Measurements from ENCODE around the gene SP3. TPM values are rescaled to one million over a fixed set of nuclear protein-coding genes. Genes with fewer than 3 reads are reported as not detected.

SP3 gene
- total RNA-seq, 1 experiment from 2014 or later, result 80.2 TPM

GRCh38 chr2:173874894-173875237, 90.3 kb downstream of the SP3 start:
- intact Hi-C loops (cut with micrococcal nuclease; ENCODE audit: unreplicated experiment), result no loop called here
- ChIA-PET POLR2A (interaction anchor here (0.6 kb wide), 1 partner anchor 97 kb away, joined by 3 read pairs; no protein-coding TSS in a partner anchor), CTCF (no interaction called here)

GRCh38 chr2:173874003-173874893, 90.9 kb downstream of the SP3 start:
- Histone ChIP-seq H3K36me3 (ENCODE audit: control insufficient read depth, insufficient read depth, low read length) (no peaks in the 10 kb centered on the region), H3K9me3 (ENCODE audit: control insufficient read depth, insufficient read depth, low read depth, low read length) (no peaks in the 10 kb centered on the region), H3K27me3 (ENCODE audit: control insufficient read depth, insufficient read depth, low read length) (no peaks in the 10 kb centered on the region), H3K4me1 (ENCODE audit: control insufficient read depth, insufficient read depth, low read length) (no peaks in the 10 kb centered on the region), H3K27ac (ENCODE audit: low read length) (no peak overlapping the region), H3K4me3 (ENCODE audit: low read depth in 2 of 2, low read length in 2 of 2) (no peak overlapping the region)
- TF ChIP-seq POLR2AphosphoS5 (IDR thresholded peaks at IDR 0.05; ENCODE audit: low read depth, low read length), result no peak
- no peak for DNase-seq (ENCODE audit: low read depth, low spot score)
- in situ Hi-C loops (cut with HindIII; ENCODE audit: low pct_unique_long_range_greater_than_20kb, low sequenced_read_pairs), result no loop called here
- ChIA-PET POLR2A (interaction anchor here (0.6 kb wide), 1 partner anchor 96 kb away, joined by 3 read pairs; no protein-coding TSS in a partner anchor), CTCF (no interaction called here)
- BruUV-seq (replicated peaks), result no TSS peak
- intact Hi-C loops (cut with micrococcal nuclease; ENCODE audit: unreplicated experiment), result no loop called here
- ATAC-seq, result no peak

More at GRCh38 chr2:173874894-173875237, 90.3 kb downstream of the SP3 start:
- Histone ChIP-seq H3K4me3 (ENCODE audit: low read depth in 2 of 2, low read length in 2 of 2) (no peak overlapping the region), H3K27me3 (ENCODE audit: control insufficient read depth, insufficient read depth, low read length) (no peaks in the 10 kb centered on the region), H3K36me3 (ENCODE audit: control insufficient read depth, insufficient read depth, low read length) (no peaks in the 10 kb centered on the region), H3K9me3 (ENCODE audit: control insufficient read depth, insufficient read depth, low read depth, low read length) (no peaks in the 10 kb centered on the region), H3K27ac (ENCODE audit: low read length) (no peak overlapping the region), H3K4me1 (ENCODE audit: control insufficient read depth, insufficient read depth, low read length) (no peaks in the 10 kb centered on the region)
- TF ChIP-seq POLR2AphosphoS5 (IDR thresholded peaks at IDR 0.05; ENCODE audit: low read depth, low read length), result no peak
- TF ChIP-seq, protein P1, sequence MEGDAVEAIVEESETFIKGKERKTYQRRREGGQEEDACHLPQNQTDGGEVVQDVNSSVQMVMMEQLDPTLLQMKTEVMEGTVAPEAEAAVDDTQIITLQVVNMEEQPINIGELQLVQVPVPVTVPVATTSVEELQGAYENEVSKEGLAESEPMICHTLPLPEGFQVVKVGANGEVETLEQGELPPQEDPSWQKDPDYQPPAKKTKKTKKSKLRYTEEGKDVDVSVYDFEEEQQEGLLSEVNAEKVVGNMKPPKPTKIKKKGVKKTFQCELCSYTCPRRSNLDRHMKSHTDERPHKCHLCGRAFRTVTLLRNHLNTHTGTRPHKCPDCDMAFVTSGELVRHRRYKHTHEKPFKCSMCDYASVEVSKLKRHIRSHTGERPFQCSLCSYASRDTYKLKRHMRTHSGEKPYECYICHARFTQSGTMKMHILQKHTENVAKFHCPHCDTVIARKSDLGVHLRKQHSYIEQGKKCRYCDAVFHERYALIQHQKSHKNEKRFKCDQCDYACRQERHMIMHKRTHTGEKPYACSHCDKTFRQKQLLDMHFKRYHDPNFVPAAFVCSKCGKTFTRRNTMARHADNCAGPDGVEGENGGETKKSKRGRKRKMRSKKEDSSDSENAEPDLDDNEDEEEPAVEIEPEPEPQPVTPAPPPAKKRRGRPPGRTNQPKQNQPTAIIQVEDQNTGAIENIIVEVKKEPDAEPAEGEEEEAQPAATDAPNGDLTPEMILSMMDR (IDR thresholded peaks at IDR 0.05), result no peak
- TF ChIP-seq TCF7L2 (IDR thresholded peaks at IDR 0.05; ENCODE audit: low read depth, low read length), result no peak
- TF ChIP-seq SIN3A (IDR thresholded peaks at IDR 0.05; ENCODE audit: borderline replicate concordance, insufficient read depth, low read depth, low read length), result no peak
- TF ChIP-seq, protein P2, sequence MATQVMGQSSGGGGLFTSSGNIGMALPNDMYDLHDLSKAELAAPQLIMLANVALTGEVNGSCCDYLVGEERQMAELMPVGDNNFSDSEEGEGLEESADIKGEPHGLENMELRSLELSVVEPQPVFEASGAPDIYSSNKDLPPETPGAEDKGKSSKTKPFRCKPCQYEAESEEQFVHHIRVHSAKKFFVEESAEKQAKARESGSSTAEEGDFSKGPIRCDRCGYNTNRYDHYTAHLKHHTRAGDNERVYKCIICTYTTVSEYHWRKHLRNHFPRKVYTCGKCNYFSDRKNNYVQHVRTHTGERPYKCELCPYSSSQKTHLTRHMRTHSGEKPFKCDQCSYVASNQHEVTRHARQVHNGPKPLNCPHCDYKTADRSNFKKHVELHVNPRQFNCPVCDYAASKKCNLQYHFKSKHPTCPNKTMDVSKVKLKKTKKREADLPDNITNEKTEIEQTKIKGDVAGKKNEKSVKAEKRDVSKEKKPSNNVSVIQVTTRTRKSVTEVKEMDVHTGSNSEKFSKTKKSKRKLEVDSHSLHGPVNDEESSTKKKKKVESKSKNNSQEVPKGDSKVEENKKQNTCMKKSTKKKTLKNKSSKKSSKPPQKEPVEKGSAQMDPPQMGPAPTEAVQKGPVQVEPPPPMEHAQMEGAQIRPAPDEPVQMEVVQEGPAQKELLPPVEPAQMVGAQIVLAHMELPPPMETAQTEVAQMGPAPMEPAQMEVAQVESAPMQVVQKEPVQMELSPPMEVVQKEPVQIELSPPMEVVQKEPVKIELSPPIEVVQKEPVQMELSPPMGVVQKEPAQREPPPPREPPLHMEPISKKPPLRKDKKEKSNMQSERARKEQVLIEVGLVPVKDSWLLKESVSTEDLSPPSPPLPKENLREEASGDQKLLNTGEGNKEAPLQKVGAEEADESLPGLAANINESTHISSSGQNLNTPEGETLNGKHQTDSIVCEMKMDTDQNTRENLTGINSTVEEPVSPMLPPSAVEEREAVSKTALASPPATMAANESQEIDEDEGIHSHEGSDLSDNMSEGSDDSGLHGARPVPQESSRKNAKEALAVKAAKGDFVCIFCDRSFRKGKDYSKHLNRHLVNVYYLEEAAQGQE (IDR thresholded peaks at IDR 0.05; ENCODE audit: insufficient read depth in 1 of 2, low read depth in 2 of 2, low read length in 1 of 2), result no peak
- no TSS peak for BruUV-seq (replicated peaks)
- ATAC-seq, result no peak
- in situ Hi-C loops (cut with HindIII; ENCODE audit: low pct_unique_long_range_greater_than_20kb, low sequenced_read_pairs), result no loop called here
- DNase-seq (ENCODE audit: low read depth, low spot score), result no peak

DNA sequence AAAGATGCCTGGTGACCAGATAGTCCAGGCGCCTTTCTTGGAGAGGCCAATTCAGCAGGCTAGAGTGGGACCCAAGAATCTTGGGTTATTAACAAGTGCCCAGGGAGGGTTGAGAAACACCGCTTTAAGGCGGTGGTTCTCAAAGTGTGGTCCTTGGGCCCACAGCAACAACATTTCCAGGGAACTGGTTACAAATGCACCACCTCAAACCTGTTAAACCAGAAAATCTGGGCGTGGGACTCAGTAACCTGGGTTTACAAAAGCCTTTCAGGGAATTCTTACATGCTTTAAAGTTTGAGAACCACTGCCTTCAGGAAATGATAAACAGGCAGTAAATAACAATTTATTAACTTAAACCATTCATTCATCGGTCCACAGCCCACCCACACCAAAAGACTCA, 92.5 kb downstream of the SP3 start:
- Histone ChIP-seq H3K27ac (ENCODE audit: low read length) (no peak overlapping the region), H3K4me3 (ENCODE audit: low read depth in 2 of 2, low read length in 2 of 2) (no peak overlapping the region), H3K4me1 (ENCODE audit: control insufficient read depth, insufficient read depth, low read length) (no peaks in the 10 kb centered on the region), H3K9me3 (ENCODE audit: control insufficient read depth, insufficient read depth, low read depth, low read length) (no peaks in the 10 kb centered on the region), H3K27me3 (ENCODE audit: control insufficient read depth, insufficient read depth, low read length) (no peaks in the 10 kb centered on the region; the same call in 1 of the 2 replicates), H3K36me3 (ENCODE audit: control insufficient read depth, insufficient read depth, low read length) (no peaks in the 10 kb centered on the region)
- TF ChIP-seq SIN3A (IDR thresholded peaks at IDR 0.05; ENCODE audit: borderline replicate concordance, insufficient read depth, low read depth, low read length), result no peak
- TF ChIP-seq, protein P2 (IDR thresholded peaks at IDR 0.05; ENCODE audit: insufficient read depth in 1 of 2, low read depth in 2 of 2, low read length in 1 of 2), result no peak
- TF ChIP-seq POLR2AphosphoS5 (IDR thresholded peaks at IDR 0.05; ENCODE audit: low read depth, low read length), result no peak
- TF ChIP-seq, protein P1 (IDR thresholded peaks at IDR 0.05), result no peak
- intact Hi-C loops (cut with micrococcal nuclease; ENCODE audit: unreplicated experiment) (no loop called here), in situ Hi-C loops (cut with HindIII; ENCODE audit: low pct_unique_long_range_greater_than_20kb, low sequenced_read_pairs) (no loop called here)
- DNase-seq (ENCODE audit: low read depth, low spot score) (no peak), ATAC-seq (no peak)
- POLR2A ChIA-PET, result no interaction called here
- CTCF ChIA-PET, result no interaction called here
- no TSS peak for BruUV-seq (replicated peaks)

Data from Panc1 (cell line).